Lower lobe of right lung (tissue), 2 donors: Measurements from ENCODE around the gene TEC. TPM values are rescaled to one million over a fixed set of nuclear protein-coding genes. Genes with fewer than 3 reads are reported as not detected.

ENCODE experiments used
- ATAC-seq, 2 donors: fragments of 200-7000 bp; cut with Tn5 transposase; one replicate each; pipeline ENCODE4 v1.9.1; 2020 to 2022; ENCODE audit warnings: mild to moderate bottlenecking in 2 of 2, moderate library complexity in 2 of 2
- DNase-seq: peaks from one replicate; pipeline ENCODE4 v3.0.0-alpha.2; 2020
- H3K27ac ChIP-seq: fragments of 200-600 bp; one replicate; pipeline ENCODE4 v1.8.0; 2022
- H3K27me3 ChIP-seq: fragments of 200-600 bp; one replicate; pipeline ENCODE4 v1.8.0; 2022; ENCODE audit warnings: low read depth
- H3K36me3 ChIP-seq: fragments of 200-600 bp; one replicate; pipeline ENCODE4 v1.8.0; 2022; ENCODE audit warnings: mild to moderate bottlenecking
- H3K4me1 ChIP-seq: fragments of 200-600 bp; one replicate; pipeline ENCODE4 v1.8.0; 2022
- H3K4me3 ChIP-seq: fragments of 200-600 bp; one replicate; pipeline ENCODE4 v1.8.0; 2022; ENCODE audit warnings: mild to moderate bottlenecking
- H3K9me3 ChIP-seq: fragments of 200-600 bp; one replicate; pipeline ENCODE4 v1.8.0; 2022
- intact Hi-C: fragments of 100-400 bp; cut with DNase I; formaldehyde crosslinking; loops from one replicate; pipeline ENCODE4 v1.11.0; 2022
- total RNA-seq: library from RNA; stranded (reverse); fragmentation: NEBNext Ultra II Directional; extraction: Animal tissue kit (Norgen Biotek cat#: 25700); gene quantifications from one replicate; pipeline ENCODE4 v1.2.1, GENCODE V29; 2021
- TF ChIP-seq, protein P1 (sequence below): fragments of 200-600 bp; IDR thresholded peaks from one replicate; pipeline ENCODE4 v1.8.0; 2022; ENCODE audit warnings: antibody characterized with exemption, mild to moderate bottlenecking
- donor health status: DM: no; HTN: yes; CAD: no; lungs with severe emphysema.

The TEC gene
- total RNA-seq, 1 donor from 2014 or later: 7.4 TPM

DNA sequence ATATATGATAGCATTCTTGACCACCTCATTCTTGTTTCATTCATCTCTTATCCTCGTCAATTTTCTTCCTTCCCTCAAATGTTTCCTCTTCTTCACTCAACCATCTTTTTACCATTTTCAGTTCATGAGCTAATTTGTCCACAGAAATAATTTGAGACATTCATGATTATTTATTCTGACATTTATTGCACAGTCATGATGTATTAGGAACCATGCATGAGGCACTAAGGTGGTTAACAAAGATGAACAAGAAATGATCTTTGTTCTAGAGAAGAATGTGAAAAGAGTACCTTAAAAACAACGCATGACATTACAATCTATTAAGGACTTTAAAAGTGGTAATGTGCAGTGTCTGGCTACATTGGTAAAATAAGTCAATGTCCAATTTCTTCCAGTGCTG lies 27.9 kb downstream of the TEC start:
- Histone ChIP-seq H3K27me3 (no peaks in the 10 kb centered on the region), H3K4me1 (no peaks in the 10 kb centered on the region), H3K36me3 (no peaks in the 10 kb centered on the region), H3K27ac (no peak overlapping the region), H3K4me3 (no peak overlapping the region), H3K9me3 (no peaks in the 10 kb centered on the region)
- DNase-seq (no peak), ATAC-seq (no peak)
- TF ChIP-seq, protein P1, sequence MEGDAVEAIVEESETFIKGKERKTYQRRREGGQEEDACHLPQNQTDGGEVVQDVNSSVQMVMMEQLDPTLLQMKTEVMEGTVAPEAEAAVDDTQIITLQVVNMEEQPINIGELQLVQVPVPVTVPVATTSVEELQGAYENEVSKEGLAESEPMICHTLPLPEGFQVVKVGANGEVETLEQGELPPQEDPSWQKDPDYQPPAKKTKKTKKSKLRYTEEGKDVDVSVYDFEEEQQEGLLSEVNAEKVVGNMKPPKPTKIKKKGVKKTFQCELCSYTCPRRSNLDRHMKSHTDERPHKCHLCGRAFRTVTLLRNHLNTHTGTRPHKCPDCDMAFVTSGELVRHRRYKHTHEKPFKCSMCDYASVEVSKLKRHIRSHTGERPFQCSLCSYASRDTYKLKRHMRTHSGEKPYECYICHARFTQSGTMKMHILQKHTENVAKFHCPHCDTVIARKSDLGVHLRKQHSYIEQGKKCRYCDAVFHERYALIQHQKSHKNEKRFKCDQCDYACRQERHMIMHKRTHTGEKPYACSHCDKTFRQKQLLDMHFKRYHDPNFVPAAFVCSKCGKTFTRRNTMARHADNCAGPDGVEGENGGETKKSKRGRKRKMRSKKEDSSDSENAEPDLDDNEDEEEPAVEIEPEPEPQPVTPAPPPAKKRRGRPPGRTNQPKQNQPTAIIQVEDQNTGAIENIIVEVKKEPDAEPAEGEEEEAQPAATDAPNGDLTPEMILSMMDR: no peak
- intact Hi-C loops: no loop called here

DNA sequence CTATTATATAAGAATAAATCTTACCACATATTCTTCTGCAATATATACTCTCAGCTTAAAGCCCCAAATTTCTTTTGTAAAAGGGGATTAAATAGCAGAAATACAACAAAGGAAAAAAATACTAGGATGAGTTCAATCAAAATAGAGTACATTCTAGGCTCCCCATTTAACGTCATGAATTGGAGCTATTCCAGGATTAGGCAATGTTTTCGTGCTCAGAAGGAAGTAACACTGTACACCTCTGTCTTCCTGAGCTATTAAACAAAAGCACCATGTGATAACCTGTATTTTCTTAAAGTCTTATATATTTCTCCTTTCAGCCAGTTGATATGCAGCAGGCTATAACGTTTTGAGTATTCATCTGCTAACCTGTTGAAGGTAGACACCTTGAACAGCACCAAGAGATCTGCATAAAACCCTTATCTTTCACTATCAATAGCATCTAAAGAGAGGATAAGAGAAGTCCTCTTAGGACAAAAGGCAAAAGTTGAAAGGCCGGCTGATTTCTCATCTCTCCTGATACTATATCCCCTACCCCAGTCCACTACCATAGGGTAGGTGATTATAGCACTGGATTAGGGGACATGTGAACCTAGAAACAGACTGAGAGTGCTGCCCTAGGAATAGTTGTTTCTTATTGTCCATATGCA lies 31.5 kb downstream of the TEC start:
- Histone ChIP-seq H3K4me1 (peaks cover 7% of the 10 kb centered on the region), H3K27ac (no peak overlapping the region), H3K27me3 (no peaks in the 10 kb centered on the region), H3K4me3 (no peak overlapping the region), H3K9me3 (no peaks in the 10 kb centered on the region), H3K36me3 (no peaks in the 10 kb centered on the region)
- TF ChIP-seq, protein P1: no peak
- intact Hi-C loops: no loop called here
- ATAC-seq (peak; percentile 74 to 79), DNase-seq (no peak)

DNA sequence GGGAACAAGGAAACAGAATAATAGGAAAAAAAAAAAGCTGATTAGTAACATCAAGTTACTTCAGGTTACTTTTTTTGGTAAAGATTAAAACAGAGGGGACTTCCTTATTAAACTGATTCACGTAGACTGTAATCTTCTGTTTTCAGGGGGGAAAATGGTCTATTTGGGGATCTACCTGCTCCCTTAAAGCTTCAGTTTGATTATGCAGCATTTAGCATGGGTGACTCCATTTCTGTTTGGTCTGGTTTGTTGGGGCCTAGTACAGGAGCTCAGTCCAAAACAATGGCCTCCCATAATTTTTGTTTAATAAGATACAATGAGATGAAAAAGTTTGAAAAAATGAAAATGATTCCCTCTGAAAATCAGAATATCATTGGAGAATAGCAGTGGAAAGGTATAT lies 34.6 kb downstream of the TEC start:
- Histone ChIP-seq H3K9me3 (no peaks in the 10 kb centered on the region), H3K27ac (no peak overlapping the region), H3K36me3 (no peaks in the 10 kb centered on the region), H3K4me3 (no peak overlapping the region), H3K4me1 (peaks cover 7% of the 10 kb centered on the region), H3K27me3 (no peaks in the 10 kb centered on the region)
- ATAC-seq (no peak), DNase-seq (no peak)
- TF ChIP-seq, protein P1: no peak
- intact Hi-C loops: no loop called here

DNA sequence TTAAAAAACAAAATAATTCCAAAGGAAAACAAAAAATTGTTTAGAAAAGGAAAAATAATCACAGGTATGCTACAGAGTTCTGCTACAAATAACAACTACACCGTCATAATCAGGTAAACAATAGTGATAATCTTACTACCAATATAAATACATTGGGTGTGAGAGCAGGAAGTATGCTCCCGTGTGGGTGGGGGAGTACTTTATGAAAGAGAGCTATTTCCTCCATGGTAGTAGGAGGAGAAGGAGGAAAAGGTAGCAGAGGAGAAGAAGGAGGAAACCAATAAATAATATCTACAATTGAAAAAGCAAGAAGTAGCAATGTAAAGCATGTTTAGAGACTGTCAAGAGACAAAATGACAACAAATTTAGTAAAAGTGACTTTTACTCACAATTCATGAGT lies 35.1 kb downstream of the TEC start:
- no peak overlapping the region for H3K4me3 ChIP-seq
- no peak for ATAC-seq
- H3K27ac ChIP-seq: no peak overlapping the region
- H3K4me1 ChIP-seq: peaks cover 7% of the 10 kb centered on the region
- intact Hi-C loops: no loop called here
- no peaks in the 10 kb centered on the region for H3K36me3 ChIP-seq
- no peaks in the 10 kb centered on the region for H3K27me3 ChIP-seq
- no peaks in the 10 kb centered on the region for H3K9me3 ChIP-seq
- TF ChIP-seq, protein P1: no peak
- DNase-seq: no peak

DNA sequence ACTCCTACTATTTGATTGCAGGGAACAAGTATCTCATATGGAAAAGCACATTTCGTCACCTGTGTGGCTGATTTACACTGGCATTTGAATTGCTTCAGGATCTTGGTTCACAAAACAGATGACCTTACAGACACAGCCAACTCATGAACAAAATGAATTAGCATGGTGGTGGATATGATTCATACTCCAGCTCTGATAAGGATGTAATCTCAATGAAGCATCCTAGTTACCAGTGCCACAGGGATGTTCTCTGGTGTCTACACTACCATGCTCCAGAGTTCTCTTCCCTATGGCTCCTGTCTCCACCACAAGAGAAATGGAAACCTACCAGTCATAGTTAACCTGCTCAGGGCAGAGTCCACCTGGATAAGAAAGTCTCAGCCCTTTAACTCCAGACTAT lies 40.7 kb downstream of the TEC start:
- H3K27me3 ChIP-seq: no peaks in the 10 kb centered on the region
- no peak overlapping the region for H3K27ac ChIP-seq
- TF ChIP-seq, protein P1: no peak
- no peaks in the 10 kb centered on the region for H3K4me1 ChIP-seq
- no peak overlapping the region for H3K4me3 ChIP-seq
- intact Hi-C loops: no loop called here
- DNase-seq (no peak), ATAC-seq (no peak)
- no peaks in the 10 kb centered on the region for H3K36me3 ChIP-seq
- no peaks in the 10 kb centered on the region for H3K9me3 ChIP-seq

DNA sequence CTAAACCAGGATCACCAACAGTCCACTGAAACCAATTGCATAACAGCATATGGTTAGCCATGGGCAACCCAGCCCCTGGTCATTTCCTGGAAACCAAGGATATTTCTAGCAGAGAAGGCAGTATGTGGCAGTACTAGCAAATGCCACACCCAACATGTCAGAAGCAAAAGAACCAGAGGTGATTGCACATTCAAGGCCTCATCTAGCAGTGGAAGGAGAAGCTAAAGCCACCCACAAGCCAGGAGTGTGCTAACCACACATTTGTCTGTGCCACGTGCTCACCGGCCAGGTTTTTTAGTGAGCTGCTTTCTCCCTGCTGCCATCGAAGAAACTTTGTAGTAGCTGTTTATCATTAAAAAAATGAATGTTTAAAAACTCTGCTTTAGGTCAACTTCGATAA lies 42.0 kb downstream of the TEC start:
- Histone ChIP-seq H3K4me1 (no peaks in the 10 kb centered on the region), H3K4me3 (no peak overlapping the region), H3K27me3 (no peaks in the 10 kb centered on the region), H3K36me3 (no peaks in the 10 kb centered on the region), H3K9me3 (no peaks in the 10 kb centered on the region), H3K27ac (no peak overlapping the region)
- intact Hi-C loops: no loop called here
- DNase-seq: peak; percentile 48
- TF ChIP-seq, protein P1: no peak
- ATAC-seq: peak; percentile 64 to 74
